GM12878 (cell line): ENCODE data around the gene NFIX. TPM values are rescaled to one million over a fixed set of nuclear protein-coding genes. Genes with fewer than 3 reads are reported as not detected.

Experiments used
- EZH2 ChIP-seq: IDR thresholded peaks from 2 replicates; pipeline ENCODE4 v1.6.1; 2012; ENCODE audit warnings: low read depth, mild to moderate bottlenecking, control low read depth, inconsistent platforms, low read length, borderline replicate concordance; ENCODE audit not compliant: control insufficient read depth
- NFYA ChIP-seq: IDR thresholded peaks from 2 replicates; pipeline ENCODE4 v1.6.1; 2011; ENCODE audit warnings: low read depth, mild to moderate bottlenecking, low read length, improper control_type of control experiment, borderline replicate concordance
- NR2F1 ChIP-seq: fragments of 450-650 bp; conservative IDR thresholded peaks from 2 replicates; pipeline ENCODE4 v1.6.1; 2017; ENCODE audit warnings: mild to moderate bottlenecking
- RAD21 ChIP-seq: IDR thresholded peaks from 2 replicates; pipeline ENCODE4 v1.6.1; 2011; ENCODE audit warnings: mild to moderate bottlenecking, low read depth, low read length, moderate library complexity; ENCODE audit not compliant: insufficient read depth
- RCOR1 ChIP-seq: conservative IDR thresholded peaks from 2 replicates; pipeline ENCODE4 v1.6.1; 2012; ENCODE audit warnings: low read depth, low read length, improper control_type of control experiment
- polyA plus RNA-seq, 11 experiments: library from polyadenylated mRNA; depleted of rRNA in 4 of 11; unstranded in 6 of 11; stranded (reverse) in 5 of 11; fragments of >200 nt; fragmentation: Nextera tagmentation in 4 of 11; fragmentation: Illumina TruSeq in 1 of 11; extraction: Ambion mirVana in 4 of 11; extraction: Trizol in 1 of 11; gene quantifications; 1 replicate in 1 of 11; 2 replicates in 10 of 11; pipeline versions ENCODE4 v1.2.1 to v1.2.3, GENCODE V29; 2011 to 2016; ENCODE audit warnings: inconsistent platforms in 2 of 11, missing spikeins in 2 of 11, low read depth in 1 of 11
- total RNA-seq, 4 experiments: library from RNA; depleted of rRNA in 3 of 4; stranded (reverse); fragments of >200 nt in 3 of 4; fragmentation: Illumina TruSeq in 1 of 4; extraction: Trizol in 1 of 4; gene quantifications; 2 replicates each; pipeline versions ENCODE4 v1.2.1 to v1.2.3, GENCODE V29; 2013 to 2021
- TF ChIP-seq, protein P1 (sequence below): IDR thresholded peaks from 2 replicates; pipeline ENCODE4 v1.6.1; 2012; ENCODE audit warnings: improper control_type of control experiment, low read depth, low read length; ENCODE audit not compliant: insufficient replicate concordance
- TF ChIP-seq, protein P2 (sequence below): fragments of 450-650 bp; IDR thresholded peaks from 2 replicates; pipeline ENCODE4 v1.6.1; 2017; ENCODE audit warnings: mild to moderate bottlenecking, low read depth, inconsistent platforms; ENCODE audit not compliant: poor library complexity, severe bottlenecking
- TF ChIP-seq, protein P3 (sequence below): IDR thresholded peaks from 2 replicates; pipeline ENCODE4 v1.6.1; 2011; ENCODE audit warnings: low read depth, mild to moderate bottlenecking, low read length, moderate library complexity, borderline replicate concordance; ENCODE audit errors: extremely low read depth
- TF ChIP-seq, protein P4 (sequence below): fragments of 450-650 bp; IDR thresholded peaks from 2 replicates; pipeline ENCODE4 v1.6.1; 2016; ENCODE audit warnings: mild to moderate bottlenecking, moderate library complexity, borderline replicate concordance
- TF ChIP-seq, protein P5 (sequence below): fragments of 450-650 bp; IDR thresholded peaks from 2 replicates; pipeline ENCODE4 v1.6.1; 2016; ENCODE audit warnings: mild to moderate bottlenecking
- TF ChIP-seq, protein P6 (sequence below): IDR thresholded peaks from 2 replicates; pipeline ENCODE4 v1.6.1; 2011; ENCODE audit warnings: low read depth, low read length, improper control_type of control experiment, borderline replicate concordance

Gene NFIX
- total and polyA plus RNA-seq, 10 of the 15 experiments (the other 5 are each of a cell fraction or from before 2014, with no cell fraction given), result 0.02 to 2.2 (median 0.28) TPM

DNA sequence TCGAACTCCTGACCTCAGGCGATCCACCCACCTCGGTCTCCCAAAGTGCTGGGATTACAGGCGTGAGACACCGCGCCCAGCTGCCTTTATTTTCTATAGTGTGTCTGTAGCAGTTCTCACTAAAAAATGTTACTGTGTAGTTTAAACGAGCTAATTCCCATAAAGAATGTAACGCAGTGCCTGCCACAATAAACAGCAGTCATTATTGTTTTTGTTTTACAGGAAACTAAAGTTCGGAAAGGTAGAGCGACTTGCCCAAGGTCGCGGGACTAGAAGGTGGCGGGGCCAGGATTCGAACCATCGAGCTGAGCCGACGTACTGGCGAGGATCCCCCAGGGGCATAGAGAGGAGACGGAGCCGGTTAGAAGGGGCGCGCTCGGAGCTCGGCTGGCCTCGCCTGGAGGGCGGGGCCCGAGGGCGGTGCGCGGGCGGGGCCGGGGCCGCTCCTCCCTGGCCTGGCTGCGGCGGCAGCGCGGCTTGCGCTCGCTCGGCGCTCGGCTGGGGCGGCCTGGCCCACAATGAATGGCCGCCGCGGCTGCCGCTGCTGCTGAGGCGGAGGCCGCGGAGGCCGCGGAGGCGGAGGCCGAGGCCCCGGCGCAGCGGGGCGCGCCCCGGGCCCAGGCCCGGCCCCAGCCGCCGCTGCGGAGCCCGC, 122.6 kb downstream of the NFIX start, which contains the start of gene NACC1 (continued):
- TF ChIP-seq, protein P1, sequence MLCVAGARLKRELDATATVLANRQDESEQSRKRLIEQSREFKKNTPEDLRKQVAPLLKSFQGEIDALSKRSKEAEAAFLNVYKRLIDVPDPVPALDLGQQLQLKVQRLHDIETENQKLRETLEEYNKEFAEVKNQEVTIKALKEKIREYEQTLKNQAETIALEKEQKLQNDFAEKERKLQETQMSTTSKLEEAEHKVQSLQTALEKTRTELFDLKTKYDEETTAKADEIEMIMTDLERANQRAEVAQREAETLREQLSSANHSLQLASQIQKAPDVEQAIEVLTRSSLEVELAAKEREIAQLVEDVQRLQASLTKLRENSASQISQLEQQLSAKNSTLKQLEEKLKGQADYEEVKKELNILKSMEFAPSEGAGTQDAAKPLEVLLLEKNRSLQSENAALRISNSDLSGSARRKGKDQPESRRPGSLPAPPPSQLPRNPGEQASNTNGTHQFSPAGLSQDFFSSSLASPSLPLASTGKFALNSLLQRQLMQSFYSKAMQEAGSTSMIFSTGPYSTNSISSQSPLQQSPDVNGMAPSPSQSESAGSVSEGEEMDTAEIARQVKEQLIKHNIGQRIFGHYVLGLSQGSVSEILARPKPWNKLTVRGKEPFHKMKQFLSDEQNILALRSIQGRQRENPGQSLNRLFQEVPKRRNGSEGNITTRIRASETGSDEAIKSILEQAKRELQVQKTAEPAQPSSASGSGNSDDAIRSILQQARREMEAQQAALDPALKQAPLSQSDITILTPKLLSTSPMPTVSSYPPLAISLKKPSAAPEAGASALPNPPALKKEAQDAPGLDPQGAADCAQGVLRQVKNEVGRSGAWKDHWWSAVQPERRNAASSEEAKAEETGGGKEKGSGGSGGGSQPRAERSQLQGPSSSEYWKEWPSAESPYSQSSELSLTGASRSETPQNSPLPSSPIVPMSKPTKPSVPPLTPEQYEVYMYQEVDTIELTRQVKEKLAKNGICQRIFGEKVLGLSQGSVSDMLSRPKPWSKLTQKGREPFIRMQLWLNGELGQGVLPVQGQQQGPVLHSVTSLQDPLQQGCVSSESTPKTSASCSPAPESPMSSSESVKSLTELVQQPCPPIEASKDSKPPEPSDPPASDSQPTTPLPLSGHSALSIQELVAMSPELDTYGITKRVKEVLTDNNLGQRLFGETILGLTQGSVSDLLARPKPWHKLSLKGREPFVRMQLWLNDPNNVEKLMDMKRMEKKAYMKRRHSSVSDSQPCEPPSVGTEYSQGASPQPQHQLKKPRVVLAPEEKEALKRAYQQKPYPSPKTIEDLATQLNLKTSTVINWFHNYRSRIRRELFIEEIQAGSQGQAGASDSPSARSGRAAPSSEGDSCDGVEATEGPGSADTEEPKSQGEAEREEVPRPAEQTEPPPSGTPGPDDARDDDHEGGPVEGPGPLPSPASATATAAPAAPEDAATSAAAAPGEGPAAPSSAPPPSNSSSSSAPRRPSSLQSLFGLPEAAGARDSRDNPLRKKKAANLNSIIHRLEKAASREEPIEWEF, result no peak
- TF ChIP-seq NR2F1, result 0 out of 2 replicates have a peak, but pooled peaks have one; percentile 37
- TF ChIP-seq, protein P2, sequence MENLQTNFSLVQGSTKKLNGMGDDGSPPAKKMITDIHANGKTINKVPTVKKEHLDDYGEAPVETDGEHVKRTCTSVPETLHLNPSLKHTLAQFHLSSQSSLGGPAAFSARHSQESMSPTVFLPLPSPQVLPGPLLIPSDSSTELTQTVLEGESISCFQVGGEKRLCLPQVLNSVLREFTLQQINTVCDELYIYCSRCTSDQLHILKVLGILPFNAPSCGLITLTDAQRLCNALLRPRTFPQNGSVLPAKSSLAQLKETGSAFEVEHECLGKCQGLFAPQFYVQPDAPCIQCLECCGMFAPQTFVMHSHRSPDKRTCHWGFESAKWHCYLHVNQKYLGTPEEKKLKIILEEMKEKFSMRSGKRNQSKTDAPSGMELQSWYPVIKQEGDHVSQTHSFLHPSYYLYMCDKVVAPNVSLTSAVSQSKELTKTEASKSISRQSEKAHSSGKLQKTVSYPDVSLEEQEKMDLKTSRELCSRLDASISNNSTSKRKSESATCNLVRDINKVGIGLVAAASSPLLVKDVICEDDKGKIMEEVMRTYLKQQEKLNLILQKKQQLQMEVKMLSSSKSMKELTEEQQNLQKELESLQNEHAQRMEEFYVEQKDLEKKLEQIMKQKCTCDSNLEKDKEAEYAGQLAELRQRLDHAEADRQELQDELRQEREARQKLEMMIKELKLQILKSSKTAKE, result no peak
- TF ChIP-seq, protein P3, sequence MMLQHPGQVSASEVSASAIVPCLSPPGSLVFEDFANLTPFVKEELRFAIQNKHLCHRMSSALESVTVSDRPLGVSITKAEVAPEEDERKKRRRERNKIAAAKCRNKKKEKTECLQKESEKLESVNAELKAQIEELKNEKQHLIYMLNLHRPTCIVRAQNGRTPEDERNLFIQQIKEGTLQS, result no peak
- TF ChIP-seq, protein P4, sequence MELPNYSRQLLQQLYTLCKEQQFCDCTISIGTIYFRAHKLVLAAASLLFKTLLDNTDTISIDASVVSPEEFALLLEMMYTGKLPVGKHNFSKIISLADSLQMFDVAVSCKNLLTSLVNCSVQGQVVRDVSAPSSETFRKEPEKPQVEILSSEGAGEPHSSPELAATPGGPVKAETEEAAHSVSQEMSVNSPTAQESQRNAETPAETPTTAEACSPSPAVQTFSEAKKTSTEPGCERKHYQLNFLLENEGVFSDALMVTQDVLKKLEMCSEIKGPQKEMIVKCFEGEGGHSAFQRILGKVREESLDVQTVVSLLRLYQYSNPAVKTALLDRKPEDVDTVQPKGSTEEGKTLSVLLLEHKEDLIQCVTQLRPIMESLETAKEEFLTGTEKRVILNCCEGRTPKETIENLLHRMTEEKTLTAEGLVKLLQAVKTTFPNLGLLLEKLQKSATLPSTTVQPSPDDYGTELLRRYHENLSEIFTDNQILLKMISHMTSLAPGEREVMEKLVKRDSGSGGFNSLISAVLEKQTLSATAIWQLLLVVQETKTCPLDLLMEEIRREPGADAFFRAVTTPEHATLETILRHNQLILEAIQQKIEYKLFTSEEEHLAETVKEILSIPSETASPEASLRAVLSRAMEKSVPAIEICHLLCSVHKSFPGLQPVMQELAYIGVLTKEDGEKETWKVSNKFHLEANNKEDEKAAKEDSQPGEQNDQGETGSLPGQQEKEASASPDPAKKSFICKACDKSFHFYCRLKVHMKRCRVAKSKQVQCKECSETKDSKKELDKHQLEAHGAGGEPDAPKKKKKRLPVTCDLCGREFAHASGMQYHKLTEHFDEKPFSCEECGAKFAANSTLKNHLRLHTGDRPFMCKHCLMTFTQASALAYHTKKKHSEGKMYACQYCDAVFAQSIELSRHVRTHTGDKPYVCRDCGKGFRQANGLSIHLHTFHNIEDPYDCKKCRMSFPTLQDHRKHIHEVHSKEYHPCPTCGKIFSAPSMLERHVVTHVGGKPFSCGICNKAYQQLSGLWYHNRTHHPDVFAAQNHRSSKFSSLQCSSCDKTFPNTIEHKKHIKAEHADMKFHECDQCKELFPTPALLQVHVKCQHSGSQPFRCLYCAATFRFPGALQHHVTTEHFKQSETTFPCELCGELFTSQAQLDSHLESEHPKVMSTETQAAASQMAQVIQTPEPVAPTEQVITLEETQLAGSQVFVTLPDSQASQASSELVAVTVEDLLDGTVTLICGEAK, result no peak; the same call in 1 of the 2 replicates
- TF ChIP-seq, protein P5, sequence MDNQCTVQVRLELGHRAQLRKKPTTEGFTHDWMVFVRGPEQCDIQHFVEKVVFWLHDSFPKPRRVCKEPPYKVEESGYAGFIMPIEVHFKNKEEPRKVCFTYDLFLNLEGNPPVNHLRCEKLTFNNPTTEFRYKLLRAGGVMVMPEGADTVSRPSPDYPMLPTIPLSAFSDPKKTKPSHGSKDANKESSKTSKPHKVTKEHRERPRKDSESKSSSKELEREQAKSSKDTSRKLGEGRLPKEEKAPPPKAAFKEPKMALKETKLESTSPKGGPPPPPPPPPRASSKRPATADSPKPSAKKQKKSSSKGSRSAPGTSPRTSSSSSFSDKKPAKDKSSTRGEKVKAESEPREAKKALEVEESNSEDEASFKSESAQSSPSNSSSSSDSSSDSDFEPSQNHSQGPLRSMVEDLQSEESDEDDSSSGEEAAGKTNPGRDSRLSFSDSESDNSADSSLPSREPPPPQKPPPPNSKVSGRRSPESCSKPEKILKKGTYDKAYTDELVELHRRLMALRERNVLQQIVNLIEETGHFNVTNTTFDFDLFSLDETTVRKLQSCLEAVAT, result peak; percentile 99
- TF ChIP-seq, protein P6, sequence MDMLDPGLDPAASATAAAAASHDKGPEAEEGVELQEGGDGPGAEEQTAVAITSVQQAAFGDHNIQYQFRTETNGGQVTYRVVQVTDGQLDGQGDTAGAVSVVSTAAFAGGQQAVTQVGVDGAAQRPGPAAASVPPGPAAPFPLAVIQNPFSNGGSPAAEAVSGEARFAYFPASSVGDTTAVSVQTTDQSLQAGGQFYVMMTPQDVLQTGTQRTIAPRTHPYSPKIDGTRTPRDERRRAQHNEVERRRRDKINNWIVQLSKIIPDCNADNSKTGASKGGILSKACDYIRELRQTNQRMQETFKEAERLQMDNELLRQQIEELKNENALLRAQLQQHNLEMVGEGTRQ, result no peak
- TF ChIP-seq NFYA, result no peak
- no peak for TF ChIP-seq EZH2
- TF ChIP-seq RAD21, result 0 out of 2 replicates have a peak, but pooled peaks have one; percentile 0
- TF ChIP-seq RCOR1, result no peak
